Stimulated activated CD8-positive, alpha-beta memory T cell treated with anti-CD3 and anti-CD28 coated beads, Interleukin-7, amount 100 ng/mL, for 48 hours (primary cell): Measurements from ENCODE around the gene ADAM21.
"Not testable (repeated sequence)": the region's sequence is repeated elsewhere in the genome, so short reads cannot be mapped to it uniquely, and the experiment has no call there.

Experiments used
- DNase-seq, 2 donors: peaks; one replicate each; pipeline ENCODE4 v3.0.0-alpha.2; 2020; ENCODE audit warnings: low read depth in 1 of 2; ENCODE audit errors: extremely low read depth in 1 of 2

Gene ADAM21

GRCh38 chr14:70451874-70452273 lies at the start of gene ADAM21:
Gene ADAM21, plus strand, starts transcription at chr14:70452174. Its CDS starts 5,326 bp downstream, at chr14:70457500.
- no peak for DNase-seq

DNA sequence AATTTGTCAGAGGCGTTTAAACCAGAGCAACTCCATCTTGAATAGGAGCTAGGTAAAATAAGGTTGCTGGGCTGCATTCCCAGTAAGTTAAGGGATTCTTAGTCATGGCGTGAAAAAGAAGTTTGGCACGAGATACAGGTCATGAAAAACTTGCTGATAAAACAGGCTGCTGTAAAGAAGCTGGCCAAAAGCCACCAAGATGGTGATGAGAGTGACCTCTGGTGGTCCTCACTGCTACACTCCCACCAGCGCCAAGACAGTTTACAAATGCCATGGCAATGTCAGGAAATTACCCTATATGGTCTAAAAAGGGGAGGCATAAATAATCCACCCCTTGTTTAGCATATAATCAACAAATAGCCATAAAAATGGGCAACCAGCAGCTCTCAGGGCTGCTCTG lies 48.6 kb upstream of the ADAM21 start:
- not testable (repeated sequence) for DNase-seq

- DNase-seq = not testable (repeated sequence)
These were observed 45.8 kb upstream of the ADAM21 start for GRCh38 chr14:70406216-70406615.

GRCh38 chr14:70407621-70408020 lies 44.4 kb upstream of the ADAM21 start:
- DNase-seq = no peak

DNA sequence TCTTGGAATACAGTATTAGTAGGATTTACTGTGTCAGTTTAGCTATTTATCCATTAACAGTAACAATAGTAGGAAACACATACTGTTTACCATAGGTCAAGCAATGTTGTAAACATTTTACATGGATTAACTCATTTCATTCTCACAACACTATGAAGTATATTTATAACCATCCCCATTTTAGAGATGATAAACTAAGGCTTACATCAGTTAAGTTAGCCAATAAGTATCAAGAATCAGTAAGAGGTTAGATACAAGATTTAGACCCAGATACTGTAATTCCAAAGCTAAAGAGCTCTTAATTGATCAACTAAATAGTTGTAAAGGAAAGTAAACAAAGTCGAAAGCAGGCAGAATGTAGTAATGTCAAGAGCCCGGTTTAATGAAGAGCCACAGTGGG lies 36.2 kb upstream of the ADAM21 start:
- no peak for DNase-seq

GRCh38 chr14:70416338-70416724 lies 35.6 kb upstream of the ADAM21 start:
- no peak for DNase-seq

GRCh38 chr14:70416725-70417349 lies 35.1 kb upstream of the ADAM21 start, which contains the start of gene SYNJ2BP:
Gene SYNJ2BP, minus strand, starts transcription at chr14:70417090. Its CDS starts 127 bp downstream, at chr14:70416963.
- peak; percentile 9 to 16 for DNase-seq

DNA sequence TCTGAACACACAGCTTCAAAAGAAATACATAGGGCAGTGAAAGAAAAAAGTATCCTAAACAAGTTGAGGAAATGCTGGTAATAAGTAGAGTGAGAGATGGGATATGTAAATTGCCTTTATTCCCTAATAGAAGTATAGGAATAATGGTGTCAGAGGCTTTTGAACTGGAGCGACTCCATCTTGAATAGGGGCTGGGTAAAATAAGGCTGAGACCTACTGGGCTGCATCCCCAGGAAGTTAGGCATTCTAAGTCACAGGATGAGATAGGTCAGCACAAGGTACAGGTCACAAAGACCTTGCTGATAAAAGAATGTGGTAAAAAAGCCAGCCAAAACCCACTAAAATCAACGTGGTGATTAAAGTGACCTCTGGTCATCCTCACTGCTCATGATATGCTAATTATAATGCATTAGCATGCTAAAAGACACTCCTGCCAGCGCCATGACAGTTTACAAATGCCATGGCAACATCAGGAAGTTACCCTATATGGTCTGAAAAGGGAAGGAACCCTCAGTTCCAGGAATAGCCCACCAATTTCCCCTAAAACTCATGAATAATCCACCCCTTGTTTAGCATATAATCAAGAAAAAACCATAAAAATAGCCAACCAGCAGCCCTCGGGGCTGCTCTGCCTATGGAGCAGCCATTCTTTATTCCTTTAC lies 32.6 kb upstream of the ADAM21 start:
- not testable (repeated sequence) for DNase-seq

GRCh38 chr14:70422538-70422937 lies 29.4 kb upstream of the ADAM21 start:
- no peak for DNase-seq

DNA sequence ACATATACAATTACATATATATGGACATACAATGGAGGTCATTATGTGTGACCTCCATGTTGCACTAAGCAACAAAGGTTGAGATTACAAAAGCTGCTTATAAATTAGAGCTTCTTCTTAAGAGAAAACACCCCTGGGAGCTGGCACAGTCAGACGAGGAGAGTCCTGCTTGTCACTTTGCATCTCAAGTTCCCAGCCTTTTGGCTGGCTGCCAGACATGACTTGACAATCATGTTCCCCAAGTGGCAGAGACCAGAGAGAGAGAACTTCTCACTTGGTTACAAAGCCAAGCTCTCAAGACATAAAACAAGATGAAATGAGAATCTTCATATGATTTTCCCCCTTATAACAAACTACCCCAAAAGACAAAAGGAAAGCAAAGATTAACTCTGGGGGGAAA lies 26.6 kb upstream of the ADAM21 start:
- no peak for DNase-seq

GRCh38 chr14:70426555-70426954 lies 25.4 kb upstream of the ADAM21 start:
- not testable (repeated sequence) for DNase-seq

DNA sequence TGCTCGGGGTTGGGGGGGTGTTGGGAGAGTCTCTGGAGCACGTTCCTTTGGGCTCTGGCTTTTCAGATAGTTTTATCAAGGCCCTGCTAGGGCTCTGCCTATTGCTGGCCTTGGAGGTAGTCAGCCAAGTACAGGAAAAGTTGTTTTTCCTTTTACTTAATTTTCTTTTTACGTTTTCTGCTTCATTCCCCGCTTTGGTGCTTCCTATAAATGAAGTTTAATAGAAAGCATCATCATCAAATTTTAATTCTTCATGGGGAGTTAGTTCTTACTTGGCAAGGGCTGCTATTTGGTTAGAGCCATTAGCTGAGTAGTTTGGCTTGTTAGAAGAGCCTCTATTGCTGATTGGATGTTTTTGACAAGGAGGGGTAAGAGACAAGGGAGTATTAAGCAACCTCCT lies 15.1 kb upstream of the ADAM21 start:
- no peak for DNase-seq

GRCh38 chr14:70441641-70442040 lies 10.3 kb upstream of the ADAM21 start:
- no peak for DNase-seq

DNA sequence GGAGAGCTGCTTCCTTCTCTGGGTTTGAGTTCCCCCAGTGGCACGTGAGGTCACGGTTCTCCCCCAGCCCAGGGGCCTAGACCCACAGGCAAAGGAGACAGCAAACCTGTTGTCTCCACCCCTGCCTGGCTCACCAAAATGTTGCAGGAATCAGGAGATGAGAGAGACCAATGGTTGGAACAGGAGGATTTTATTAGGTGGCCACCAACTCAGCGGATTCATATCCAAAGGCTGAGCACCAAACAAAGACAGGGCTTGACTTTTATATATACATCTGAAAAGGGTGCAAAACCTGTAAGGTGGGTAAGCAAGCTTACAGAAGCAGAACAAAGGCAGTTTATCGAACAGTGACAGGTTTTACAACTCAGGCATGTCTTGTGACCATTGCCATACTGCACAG lies 9.2 kb upstream of the ADAM21 start:
- no peak for DNase-seq

- no peak for DNase-seq
These were observed 3.2 kb upstream of the ADAM21 start for GRCh38 chr14:70448633-70449340.

DNA sequence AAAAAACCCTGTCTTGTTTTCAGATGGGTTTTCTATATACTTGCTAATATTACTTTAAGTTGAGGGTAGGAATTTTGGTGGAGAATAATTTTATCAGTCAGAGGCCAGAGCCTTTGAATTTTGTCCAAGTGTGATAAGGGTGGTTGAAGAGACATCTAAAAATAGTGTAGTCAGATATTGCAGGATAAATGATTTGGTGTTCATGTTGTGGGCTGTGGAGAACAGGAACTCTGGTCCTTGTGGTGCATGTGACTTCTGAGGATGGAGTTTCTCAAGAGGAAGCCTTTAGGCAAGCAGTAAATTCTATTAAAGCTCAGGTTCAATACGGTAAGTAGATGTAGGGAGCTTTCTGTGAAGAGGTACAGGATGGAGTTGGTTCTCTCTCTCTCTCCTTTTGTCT lies 2.8 kb downstream of the ADAM21 start:
- no peak for DNase-seq

- no peak for DNase-seq
These were observed 16.8 kb downstream of the ADAM21 start for GRCh38 chr14:70468731-70469130.

DNA sequence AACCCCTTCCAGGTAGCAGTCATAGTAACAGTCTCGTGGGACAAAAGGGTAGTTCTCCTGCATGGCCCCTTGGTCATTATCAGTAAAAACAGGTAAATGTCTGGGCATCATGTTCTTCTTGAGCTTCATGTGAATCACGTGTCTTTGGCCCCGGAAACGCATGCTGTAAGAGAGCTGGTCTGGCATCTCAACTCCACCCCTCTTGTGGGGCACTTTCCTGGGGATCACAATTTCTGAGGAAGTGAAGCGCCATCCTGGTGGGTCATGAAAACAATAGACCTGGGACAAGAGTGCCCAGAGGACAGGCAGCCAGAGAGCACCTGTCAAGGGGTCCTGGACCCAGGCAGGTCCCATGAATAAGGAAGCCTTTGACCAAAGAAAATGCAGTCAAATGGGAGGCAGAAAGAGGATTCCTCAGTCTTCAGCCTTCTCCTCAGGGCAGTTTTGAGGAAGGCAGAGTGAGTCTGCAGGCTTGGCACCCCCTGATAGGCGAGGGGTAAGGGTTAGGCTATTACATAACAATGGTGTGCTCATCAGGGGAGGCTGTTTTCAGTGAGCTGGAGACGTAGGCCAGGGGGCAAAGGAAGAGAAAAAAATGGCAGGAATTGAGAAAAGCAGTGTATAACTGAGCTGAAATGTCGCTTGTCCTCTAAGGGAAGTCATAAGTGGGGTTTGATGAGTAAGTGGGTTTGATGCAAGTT lies 19.0 kb downstream of the ADAM21 start:
- DNase-seq = not testable (repeated sequence)

DNA sequence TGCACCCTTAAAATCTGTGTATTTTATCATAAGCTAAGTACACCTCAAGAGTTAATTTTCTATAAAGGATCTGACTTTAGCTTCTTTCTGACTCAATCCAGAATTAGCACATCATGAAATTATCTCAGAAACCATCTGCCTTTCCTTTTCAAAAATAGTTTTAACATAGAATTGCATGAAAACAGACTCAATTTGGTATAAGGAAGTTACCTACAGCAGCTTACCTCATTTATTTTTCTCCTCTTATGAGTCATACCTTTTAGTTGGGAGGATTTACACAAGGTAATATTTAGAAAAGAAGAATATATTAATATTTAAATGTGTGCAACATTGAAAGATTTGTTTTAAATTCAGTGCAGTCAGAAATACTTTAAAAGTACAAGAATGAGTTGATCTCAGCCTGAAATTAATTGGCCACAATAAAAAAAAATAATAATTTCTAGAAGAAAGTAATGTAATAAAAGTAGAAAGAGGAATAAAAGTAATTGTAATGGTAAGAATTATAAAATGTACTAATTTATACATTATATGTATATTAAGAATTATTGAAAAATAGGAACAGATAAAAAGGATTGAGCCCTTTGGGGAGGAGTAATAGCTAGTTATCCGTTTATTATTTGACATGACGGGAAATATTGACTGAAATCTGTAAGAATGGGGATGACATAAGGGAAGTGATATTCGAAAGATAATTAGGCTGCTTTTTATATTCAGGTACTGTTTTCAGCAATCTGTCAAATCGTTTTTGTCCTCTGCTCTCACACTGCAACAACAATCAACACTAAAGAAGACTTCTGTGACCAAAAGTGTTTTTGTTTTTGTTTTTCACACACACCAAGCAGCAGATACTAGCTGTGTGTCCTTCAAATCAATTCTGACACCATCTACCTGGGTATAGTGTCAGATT lies 20.5 kb downstream of the ADAM21 start:
- DNase-seq = no peak

GRCh38 chr14:70473825-70474224 lies 21.9 kb downstream of the ADAM21 start:
- DNase-seq = no peak
